Prostate gland (tissue), 2 donors: ENCODE results near the gene TPRX1.

Experiments
- POLR2A ChIP-seq: fragments of 450-650 bp; IDR thresholded peaks from one replicate; pipeline ENCODE4 v1.6.1; 2016; ENCODE audit warnings: antibody characterized with exemption, mild to moderate bottlenecking
- TF ChIP-seq, protein P1 (sequence below), 4 experiments: fragments of 200-600 bp in 2 of 4; fragments of 450-650 bp in 2 of 4; sonication (generic) in 2 of 4; IDR thresholded peaks; 1 replicate in 3 of 4; 2 replicates in 1 of 4; pipeline ENCODE4 v1.5.1; 2016 to 2019; ENCODE audit warnings: antibody characterized with exemption in 4 of 4, mild to moderate bottlenecking in 2 of 4, moderate library complexity in 2 of 4

- TF ChIP-seq POLR2A = no peak
- TF ChIP-seq, protein P1, sequence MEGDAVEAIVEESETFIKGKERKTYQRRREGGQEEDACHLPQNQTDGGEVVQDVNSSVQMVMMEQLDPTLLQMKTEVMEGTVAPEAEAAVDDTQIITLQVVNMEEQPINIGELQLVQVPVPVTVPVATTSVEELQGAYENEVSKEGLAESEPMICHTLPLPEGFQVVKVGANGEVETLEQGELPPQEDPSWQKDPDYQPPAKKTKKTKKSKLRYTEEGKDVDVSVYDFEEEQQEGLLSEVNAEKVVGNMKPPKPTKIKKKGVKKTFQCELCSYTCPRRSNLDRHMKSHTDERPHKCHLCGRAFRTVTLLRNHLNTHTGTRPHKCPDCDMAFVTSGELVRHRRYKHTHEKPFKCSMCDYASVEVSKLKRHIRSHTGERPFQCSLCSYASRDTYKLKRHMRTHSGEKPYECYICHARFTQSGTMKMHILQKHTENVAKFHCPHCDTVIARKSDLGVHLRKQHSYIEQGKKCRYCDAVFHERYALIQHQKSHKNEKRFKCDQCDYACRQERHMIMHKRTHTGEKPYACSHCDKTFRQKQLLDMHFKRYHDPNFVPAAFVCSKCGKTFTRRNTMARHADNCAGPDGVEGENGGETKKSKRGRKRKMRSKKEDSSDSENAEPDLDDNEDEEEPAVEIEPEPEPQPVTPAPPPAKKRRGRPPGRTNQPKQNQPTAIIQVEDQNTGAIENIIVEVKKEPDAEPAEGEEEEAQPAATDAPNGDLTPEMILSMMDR (IDR thresholded peaks at IDR 0.05) = no peak
Observed at GRCh38 chr19:47821460-47822020, 17.2 kb upstream of the TPRX1 start, which contains the start of gene CRX.
